Astrocyte of the spinal cord (primary cell): ENCODE data around the gene IGFN1.
"Not testable (repeated sequence)": the region's sequence is repeated elsewhere in the genome, so short reads cannot be mapped to it uniquely, and the experiment has no call there.

ENCODE experiments used
- DNase-seq: peaks from one replicate; pipeline ENCODE4 v3.0.0; 2011; ENCODE audit warnings: low read depth, low spot score
- H3K4me3 ChIP-seq: 2 replicates; pipeline ENCODE4 v1.5.1; 2011; ENCODE audit warnings: low read depth, mild to moderate bottlenecking, low read length, moderate library complexity
- CTCF ChIP-seq: IDR thresholded peaks from 2 replicates; pipeline ENCODE4 v1.5.1; 2012; ENCODE audit warnings: low read depth, mild to moderate bottlenecking, low read length, inconsistent platforms
- in situ Hi-C: cut with HindIII; loops from 2 replicates; pipeline ENCODE4 v1.10.0; 2017; ENCODE audit warnings: low sequenced_read_pairs

The IGFN1 gene

GRCh38 chr1:201153474-201154388 lies 36.9 kb upstream of the IGFN1 start:
- no peak for TF ChIP-seq CTCF
- peak overlapping the region; percentile 63 for H3K4me3 ChIP-seq
- no peak for DNase-seq
- in situ Hi-C loops: no loop called here

GRCh38 chr1:201154389-201155165 lies 36.0 kb upstream of the IGFN1 start, which contains the start of gene TMEM9:
TMEM9 (minus strand) TSS chr1:201154474; CDS start chr1:201153923, 551 bp downstream.
- peak within 1 kb of the TSS; percentile 63 for H3K4me3 ChIP-seq
- peak; percentile 94 for DNase-seq
- in situ Hi-C loops: no loop called here
- TF ChIP-seq CTCF: no peak

GRCh38 chr1:201155354-201155753 lies 35.3 kb upstream of the IGFN1 start:
- H3K4me3 ChIP-seq: no peak overlapping the region
- no peak for TF ChIP-seq CTCF
- DNase-seq: no peak
- in situ Hi-C loops: no loop called here

DNA sequence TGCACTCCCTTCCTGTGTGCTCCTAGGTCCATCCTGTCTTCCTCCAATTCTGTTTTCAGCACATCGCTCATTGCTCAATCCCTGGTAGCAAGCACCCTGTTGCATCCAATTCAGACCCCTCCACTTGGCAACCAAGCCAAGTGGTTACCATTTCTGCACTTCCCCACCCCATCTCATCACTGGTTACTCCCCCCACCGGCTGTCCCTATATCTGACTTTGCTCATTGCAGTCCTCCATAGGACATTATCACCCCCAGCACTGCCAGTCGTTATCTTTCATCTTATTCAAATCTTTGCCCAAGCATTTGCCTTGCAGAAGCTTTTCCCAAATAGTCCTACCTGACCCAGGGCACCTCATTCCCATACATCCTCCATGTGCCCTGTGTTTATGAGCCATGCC lies 34.3 kb upstream of the IGFN1 start:
- H3K4me3 ChIP-seq: no peak overlapping the region
- in situ Hi-C loops: no loop called here
- TF ChIP-seq CTCF: no peak
- no peak for DNase-seq

DNA sequence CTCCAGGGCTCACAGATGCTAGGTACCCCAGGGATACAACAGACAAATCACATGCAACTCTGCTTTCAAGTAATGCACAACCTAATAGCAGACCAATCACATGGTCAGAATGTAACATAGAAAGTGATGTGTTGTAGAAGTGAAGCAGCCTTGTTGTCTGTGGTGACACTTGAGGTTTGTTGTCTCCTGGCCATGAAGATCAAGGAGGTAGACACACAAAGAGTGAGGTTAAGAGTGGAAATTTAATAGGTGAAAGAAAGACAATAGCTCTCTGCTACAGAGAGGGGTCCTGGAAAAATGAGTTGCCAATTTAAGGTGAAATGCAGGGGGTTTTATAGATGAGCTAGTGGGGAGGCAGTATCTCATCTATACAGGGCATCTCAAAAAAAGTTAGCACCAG lies 33.8 kb upstream of the IGFN1 start:
- no peak overlapping the region for H3K4me3 ChIP-seq
- in situ Hi-C loops: no loop called here
- TF ChIP-seq CTCF: no peak
- DNase-seq: no peak

DNA sequence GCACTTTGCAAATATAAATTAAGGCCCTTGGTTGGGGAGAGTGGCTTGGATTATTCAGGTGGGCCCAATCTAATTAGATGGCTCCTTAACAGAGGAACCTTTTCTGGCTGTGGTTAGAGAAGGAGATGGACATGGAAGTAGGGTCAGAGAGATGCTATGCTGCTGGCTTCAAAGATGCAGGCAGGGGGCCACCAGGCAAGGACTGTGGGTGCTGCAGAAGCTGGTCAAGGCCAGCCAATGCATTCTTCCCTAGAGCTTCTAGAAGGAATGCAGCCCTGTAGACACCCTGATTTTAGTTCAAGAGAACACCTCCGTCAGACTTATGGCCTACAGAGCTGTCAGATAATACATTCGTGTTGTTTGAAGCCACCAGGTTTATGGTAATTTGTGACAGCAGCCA lies 32.7 kb upstream of the IGFN1 start:
- no peak for TF ChIP-seq CTCF
- in situ Hi-C loops: no loop called here
- DNase-seq: no peak
- H3K4me3 ChIP-seq: no peak overlapping the region

- in situ Hi-C loops, H3K4me3 ChIP-seq, DNase-seq: not testable (repeated sequence)
These were observed 27.6 kb upstream of the IGFN1 start for GRCh38 chr1:201163036-201163435.
